ENCODE data around the gene NCKAP5L. TPM values are rescaled to one million over a fixed set of nuclear protein-coding genes. Genes with fewer than 3 reads are reported as not detected.

NCKAP5L gene
- total and polyA plus RNA-seq, 9 of the 15 experiments (the other 6 are each of a cell fraction or from before 2014, with no cell fraction given), result 0.01 to 14.4 (median 3.7) TPM

- no peak overlapping the region for H3K4me3 ChIP-seq
- CTCF ChIA-PET (ENCODE audit: low intra/inter-chr PET ratio), result no interaction called here
- H3K79me2 ChIP-seq (ENCODE audit: control insufficient read depth, insufficient read depth, low read length), result peaks cover 99% of the 10 kb centered on the region
- no peak for ATAC-seq
- peaks cover 3 to 40% of the 10 kb centered on the region in 2 experiments; a peak in 4 of 5 replicates for H3K4me1 ChIP-seq (replicated peaks in 1 of 2; ENCODE audit: control insufficient read depth in 2 of 2, insufficient read depth in 2 of 2, low read length in 2 of 2)
- no peak overlapping the region for H2AFZ ChIP-seq (ENCODE audit: low read depth, low read length)
- no peak overlapping the region for H3K27ac ChIP-seq (ENCODE audit: extremely low read depth, low read depth, low read length)
- peaks cover 4% of the 10 kb centered on the region for H3K9me1 ChIP-seq (ENCODE audit: control insufficient read depth, insufficient read depth, low read length)
- WGBS (ENCODE audit: insufficient coverage, low coverage, missing lambda C conversion rate), result 80% methylated on average over 3 of the region's 3 CpGs
- peaks cover 18% of the 10 kb centered on the region for H4K20me1 ChIP-seq (replicated peaks; ENCODE audit: control insufficient read depth, insufficient read depth, low read length)
- FAIRE-seq, result no peak
- intact Hi-C loops (cut with micrococcal nuclease) (no loop called here), in situ Hi-C loops (cut with MboI) (no loop called here)
- no peak overlapping the region for H3K9ac ChIP-seq (ENCODE audit: insufficient read depth in 1 of 2, low read depth in 2 of 2, low read length in 2 of 2)
- no peak overlapping the region for H3K4me2 ChIP-seq (ENCODE audit: insufficient read depth, low read length)
- no peaks in the 10 kb centered on the region for H3K9me3 ChIP-seq (replicated peaks; ENCODE audit: control insufficient read depth, insufficient read depth, low read depth, low read length)
- peaks cover 70% of the 10 kb centered on the region for H3K36me3 ChIP-seq (ENCODE audit: control insufficient read depth, insufficient read depth, low read length)
- POLR2A ChIA-PET, result interaction anchor here (0.7 to 3.0 kb wide), 7 partner anchors 9 to 125 kb away, joined by 3 to 22 read pairs (median 4); partner anchors contain the start of gene PRPF40B
- no TSS peak for BruUV-seq (replicated peaks)
- no peaks in the 10 kb centered on the region for H3K27me3 ChIP-seq (ENCODE audit: control insufficient read depth in 2 of 2, insufficient read depth in 2 of 2, low read length in 2 of 2)
- DNase-seq (ENCODE audit: extremely low read depth in 1 of 4, low spot score in 3 of 4), result no peak
- TF ChIP-seq XRCC3 (IDR thresholded peaks at IDR 0.05), result no peak
- no peak for TF ChIP-seq AFF4 (CRISPR knock-in tag; IDR thresholded peaks at IDR 0.05)
- peak; percentile 29; the same call in 1 of the 2 replicates for TF ChIP-seq POLR2H (tag; IDR thresholded peaks at IDR 0.05; ENCODE audit: low read depth)
- TF ChIP-seq KDM1A (IDR thresholded peaks at IDR 0.05), result no peak
- TF ChIP-seq POLR3G (IDR thresholded peaks at IDR 0.05; ENCODE audit: extremely low read depth, insufficient read length, insufficient replicate concordance), result no peak
- no peak for TF ChIP-seq ATF2 (CRISPR knock-in tag; IDR thresholded peaks at IDR 0.05)
These were observed 79.4 kb downstream of the NCKAP5L start for GRCh38 chr12:49748800-49749199.

Data from K562 (cell line).